Measurements from ENCODE around the gene EPHA3.
A peak's percentile ranks its signal among the peaks of the same experiment; 100 is the strongest.
"Not testable (repeated sequence)": the region's sequence is repeated elsewhere in the genome, so short reads cannot be mapped to it uniquely, and the experiment has no call there.

The EPHA3 gene

DNA sequence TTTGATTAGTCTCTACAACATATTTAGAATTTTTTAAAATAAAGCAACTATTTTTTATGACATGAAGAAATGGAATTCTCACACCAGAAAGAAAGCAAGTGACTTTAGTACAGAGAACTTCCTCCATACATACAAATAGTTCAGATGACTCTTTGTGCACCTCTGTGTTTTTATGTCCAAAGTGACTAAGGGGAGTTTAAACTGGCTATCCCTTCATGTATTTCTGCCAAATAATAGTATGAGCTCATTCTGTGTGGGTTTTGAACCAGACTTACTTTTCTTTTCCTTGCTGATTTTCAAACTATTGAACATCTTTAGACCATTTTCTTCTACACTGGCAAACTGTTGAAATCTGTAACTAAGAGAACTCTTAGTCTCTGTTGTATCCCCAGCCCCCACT lies 196.3 kb downstream of the EPHA3 start:
- DNase-seq = no peak
- no peak for TF ChIP-seq GATA1 (IDR thresholded peaks at IDR 0.05; ENCODE audit: low read depth, low read length)
- TF ChIP-seq POLR2A (IDR thresholded peaks at IDR 0.05; ENCODE audit: low read length) = no peak

DNA sequence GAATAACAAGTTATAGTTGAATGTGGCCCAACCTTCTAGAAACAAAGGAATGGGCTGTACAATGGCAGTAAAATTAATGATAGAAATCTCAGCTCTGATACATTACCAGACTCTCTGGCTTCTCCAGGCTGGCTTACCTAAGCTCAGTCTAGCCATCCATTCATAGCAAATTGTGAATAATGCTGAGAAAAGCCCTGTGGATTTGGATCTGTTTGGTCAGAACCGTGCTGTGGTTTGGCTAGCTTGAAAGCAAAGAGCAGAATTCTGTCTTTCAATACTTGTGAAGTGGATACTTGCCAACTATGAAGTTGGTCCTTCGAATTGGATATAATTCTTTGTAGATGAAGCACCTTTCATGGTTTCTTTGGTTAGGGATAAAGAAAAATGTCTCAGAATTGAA lies 199.1 kb downstream of the EPHA3 start:
- no peak for TF ChIP-seq GATA1 (IDR thresholded peaks at IDR 0.05; ENCODE audit: low read depth, low read length)
- TF ChIP-seq POLR2A (IDR thresholded peaks at IDR 0.05; ENCODE audit: low read length) = no peak
- no peak for DNase-seq

DNA sequence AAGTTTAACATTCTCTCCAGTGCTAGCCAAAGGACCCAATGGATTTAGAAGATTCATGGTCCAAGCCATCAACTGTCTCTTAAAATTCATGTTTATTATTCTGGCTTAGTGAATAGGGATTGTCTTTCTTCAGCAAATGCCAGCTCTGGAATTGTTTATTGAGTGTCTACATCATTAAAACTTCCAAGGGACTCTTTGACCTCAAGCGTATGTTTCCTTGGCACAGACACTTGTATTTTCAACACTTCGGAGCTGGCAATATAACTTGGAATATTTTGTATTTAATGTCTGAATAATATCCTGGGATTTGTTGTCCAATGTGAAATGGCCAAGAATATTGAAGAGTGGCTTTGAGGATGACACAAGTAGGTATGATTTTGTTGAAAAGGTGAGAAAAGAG lies 204.2 kb downstream of the EPHA3 start:
- no peak for DNase-seq
- no peak for TF ChIP-seq POLR2A (IDR thresholded peaks at IDR 0.05; ENCODE audit: low read length)
- no peak for TF ChIP-seq GATA1 (IDR thresholded peaks at IDR 0.05; ENCODE audit: low read depth, low read length)

DNA sequence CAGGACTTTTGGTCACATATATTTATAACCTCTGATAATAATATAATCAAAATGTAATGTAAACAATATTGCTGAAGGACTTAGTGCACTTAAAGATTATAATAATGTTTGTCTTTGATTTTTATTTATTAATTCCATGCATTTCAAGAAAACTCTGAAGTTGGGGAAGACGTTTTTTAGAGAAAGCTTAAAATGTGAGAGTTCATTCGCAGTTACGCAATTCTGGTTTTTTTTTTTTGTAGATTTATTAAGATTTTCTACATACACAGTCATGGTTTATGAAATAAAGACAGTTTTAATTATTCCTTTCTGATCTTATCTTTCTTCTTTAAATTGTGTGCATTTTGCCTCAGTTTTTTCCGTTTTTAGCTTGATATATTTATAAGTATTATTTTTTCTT lies 204.7 kb downstream of the EPHA3 start:
- no peak for DNase-seq
- no peak for TF ChIP-seq POLR2A (IDR thresholded peaks at IDR 0.05; ENCODE audit: low read length)
- no peak for TF ChIP-seq GATA1 (IDR thresholded peaks at IDR 0.05; ENCODE audit: low read depth, low read length)

DNA sequence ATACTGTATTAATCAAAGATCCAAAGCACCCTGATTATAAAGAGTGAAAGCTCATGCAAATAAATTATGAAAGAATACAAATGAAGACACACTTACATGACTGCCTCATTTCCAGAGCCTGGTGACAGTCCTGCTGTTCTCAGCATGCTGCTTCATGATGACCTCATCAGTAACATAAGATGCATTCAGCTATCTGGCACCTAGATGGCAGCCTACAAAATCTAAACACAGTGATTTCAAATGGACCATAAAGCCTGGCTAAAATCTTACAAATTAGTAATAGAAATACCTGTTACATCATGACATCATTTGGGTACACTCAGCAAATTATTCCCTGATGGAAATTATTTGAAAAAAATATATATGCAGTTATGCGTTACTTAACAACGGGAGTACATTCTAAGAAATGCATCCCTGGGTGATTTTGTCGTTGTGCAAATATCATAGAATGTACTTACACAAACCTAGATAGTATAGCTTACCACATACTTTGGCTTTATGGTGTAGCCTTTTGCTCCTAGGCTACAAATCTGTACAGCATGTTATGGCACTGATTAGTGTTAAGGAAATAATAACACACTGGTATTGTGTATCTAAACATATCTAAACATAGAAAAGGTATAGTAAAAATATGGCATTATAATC lies 207.2 kb downstream of the EPHA3 start:
- DNase-seq = peak in 1 of 2 experiments; percentile 1
- no peak for TF ChIP-seq GATA1 (IDR thresholded peaks at IDR 0.05; ENCODE audit: low read depth, low read length)
- TF ChIP-seq POLR2A (IDR thresholded peaks at IDR 0.05; ENCODE audit: low read length) = no peak

DNA sequence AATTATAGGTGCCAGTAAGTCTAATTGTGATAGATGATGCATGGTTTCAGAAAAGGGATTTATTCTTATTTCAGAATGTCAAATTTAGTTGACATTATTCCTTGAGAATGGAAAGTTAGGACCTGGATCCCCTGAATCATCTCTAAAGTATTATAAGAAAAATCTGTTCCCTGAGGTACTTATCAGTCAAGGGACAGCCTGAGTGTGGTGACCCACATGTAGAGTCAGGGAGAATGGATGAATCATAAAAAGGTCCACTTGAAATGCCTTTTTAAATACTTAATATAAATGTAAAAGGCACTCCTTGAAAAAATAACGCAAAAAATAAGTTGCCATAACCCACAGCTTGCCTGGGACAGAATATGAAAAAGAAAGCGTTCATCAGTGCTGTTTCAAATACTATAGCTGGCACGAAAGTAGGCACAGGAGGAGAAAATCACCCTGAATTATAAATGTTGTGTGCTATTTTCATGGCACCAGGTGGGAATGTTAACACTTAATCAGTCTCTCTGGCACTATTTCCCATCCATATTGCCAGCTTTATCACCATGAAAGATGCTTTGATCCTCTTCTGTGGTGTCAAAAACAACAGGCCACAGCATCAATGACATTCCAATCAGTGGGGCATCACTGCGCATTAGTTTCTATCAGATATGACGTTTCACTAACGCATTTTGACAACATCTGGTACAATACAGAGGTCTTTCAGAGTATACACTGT lies 208.5 kb downstream of the EPHA3 start:
- DNase-seq = no peak
- TF ChIP-seq GATA1 (IDR thresholded peaks at IDR 0.05; ENCODE audit: low read depth, low read length) (no peak), POLR2A (IDR thresholded peaks at IDR 0.05; ENCODE audit: low read length) (no peak)

DNA sequence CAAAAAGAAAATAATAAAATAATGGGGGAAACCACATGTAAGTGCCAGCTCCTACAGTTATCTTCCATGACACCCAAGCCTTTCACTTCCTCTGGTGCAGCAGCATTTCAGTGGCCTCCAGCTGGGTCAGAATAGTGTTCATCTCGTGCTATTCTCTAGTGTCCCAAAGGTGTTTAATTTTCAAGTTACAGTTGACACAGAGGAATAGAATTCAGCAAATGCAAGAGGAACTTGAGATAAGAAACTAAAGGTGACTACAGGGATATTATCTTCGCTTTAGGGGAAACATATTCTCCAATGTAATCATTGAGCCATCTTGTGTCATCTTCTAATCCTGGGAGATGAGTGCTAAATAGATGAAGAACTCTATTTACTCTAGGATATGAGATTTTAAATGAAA lies 212.8 kb downstream of the EPHA3 start:
- DNase-seq = no peak
- no peak for TF ChIP-seq POLR2A (IDR thresholded peaks at IDR 0.05; ENCODE audit: low read length)
- no peak for TF ChIP-seq GATA1 (IDR thresholded peaks at IDR 0.05; ENCODE audit: low read depth, low read length)

DNA sequence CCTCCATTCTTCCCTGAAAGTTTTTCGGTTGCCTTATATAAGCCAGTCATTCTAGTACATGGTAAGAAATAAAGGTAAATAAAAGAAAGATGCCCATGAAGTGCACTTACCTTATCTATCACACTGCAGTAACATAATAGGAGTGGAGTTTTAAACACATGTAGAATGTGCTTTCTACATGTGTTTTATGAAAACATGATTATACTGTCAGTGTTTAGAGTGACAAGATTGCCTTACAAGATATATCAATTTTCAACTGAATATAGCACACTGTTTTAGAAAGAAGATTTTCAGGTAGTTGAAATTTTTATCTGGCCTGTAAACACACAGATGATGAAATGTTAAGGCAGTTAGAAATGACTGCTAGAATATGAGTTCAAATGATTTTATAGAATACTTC lies 219.6 kb downstream of the EPHA3 start:
- no peak for TF ChIP-seq GATA1 (IDR thresholded peaks at IDR 0.05; ENCODE audit: low read depth, low read length)
- TF ChIP-seq POLR2A (IDR thresholded peaks at IDR 0.05; ENCODE audit: low read length) = no peak
- no peak for DNase-seq

DNA sequence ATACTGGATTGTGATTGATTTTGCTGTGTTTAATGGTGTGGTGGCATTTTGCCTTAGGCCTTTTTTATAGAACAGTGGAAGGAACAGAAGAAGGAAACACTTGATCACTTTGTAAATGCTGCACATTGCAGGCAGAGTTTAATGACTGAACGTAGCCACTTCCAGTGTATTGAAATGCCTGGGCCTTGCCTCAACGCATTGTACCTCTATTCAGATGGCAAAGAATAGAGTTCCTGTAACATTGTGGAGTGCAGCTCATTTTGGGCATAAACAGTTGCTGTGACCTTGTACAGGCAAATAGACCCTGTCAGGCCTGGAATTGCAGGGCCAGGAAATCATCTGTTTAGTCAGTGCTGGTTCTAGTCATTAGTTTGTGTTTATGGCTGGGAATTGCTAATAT lies 225.0 kb downstream of the EPHA3 start:
- DNase-seq = no peak
- TF ChIP-seq GATA1 (IDR thresholded peaks at IDR 0.05; ENCODE audit: low read depth, low read length) = no peak
- no peak for TF ChIP-seq POLR2A (IDR thresholded peaks at IDR 0.05; ENCODE audit: low read length)

DNA sequence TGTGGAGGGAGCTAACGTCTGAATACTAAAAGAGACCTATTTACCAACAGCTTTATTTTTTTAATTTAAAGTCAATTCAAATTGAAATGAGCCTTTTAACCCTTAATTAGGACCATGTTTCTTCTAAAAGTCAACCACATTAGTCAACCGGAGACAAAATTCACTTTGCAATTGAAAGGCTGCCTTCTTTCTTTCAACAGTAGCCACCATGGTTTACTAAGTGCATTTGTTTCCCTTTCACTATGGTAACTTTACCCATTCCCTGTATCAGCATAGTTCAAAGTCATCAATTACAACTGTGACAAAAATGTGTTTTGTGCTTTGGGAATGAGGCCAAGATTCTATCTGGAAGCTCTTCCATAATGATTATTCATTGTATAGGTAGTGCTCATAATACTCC lies 225.4 kb downstream of the EPHA3 start:
- TF ChIP-seq GATA1 (IDR thresholded peaks at IDR 0.05; ENCODE audit: low read depth, low read length) (no peak), POLR2A (IDR thresholded peaks at IDR 0.05; ENCODE audit: low read length) (no peak)
- no peak for DNase-seq

DNA sequence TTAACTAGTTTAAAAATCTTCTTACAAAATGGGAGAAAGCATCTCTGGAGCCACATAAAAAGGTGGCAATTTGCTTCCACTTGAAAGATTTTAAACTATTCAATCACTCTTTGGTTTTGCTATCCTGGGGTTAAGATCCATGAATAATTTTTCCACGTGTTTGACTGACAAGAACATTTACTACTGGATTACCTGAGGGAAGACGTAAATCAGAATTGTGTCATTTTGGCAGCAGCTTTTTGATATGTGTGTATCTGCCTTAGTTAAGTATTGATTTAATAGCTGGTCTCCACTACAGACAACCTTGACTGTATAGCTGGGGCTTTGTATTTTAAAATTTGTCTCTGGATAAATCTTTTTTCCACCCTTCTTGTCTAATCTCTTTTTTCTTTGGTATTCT lies 228.3 kb downstream of the EPHA3 start:
- no peak for DNase-seq
- no peak for TF ChIP-seq GATA1 (IDR thresholded peaks at IDR 0.05; ENCODE audit: low read depth, low read length)
- TF ChIP-seq POLR2A (IDR thresholded peaks at IDR 0.05; ENCODE audit: low read length) = no peak

DNA sequence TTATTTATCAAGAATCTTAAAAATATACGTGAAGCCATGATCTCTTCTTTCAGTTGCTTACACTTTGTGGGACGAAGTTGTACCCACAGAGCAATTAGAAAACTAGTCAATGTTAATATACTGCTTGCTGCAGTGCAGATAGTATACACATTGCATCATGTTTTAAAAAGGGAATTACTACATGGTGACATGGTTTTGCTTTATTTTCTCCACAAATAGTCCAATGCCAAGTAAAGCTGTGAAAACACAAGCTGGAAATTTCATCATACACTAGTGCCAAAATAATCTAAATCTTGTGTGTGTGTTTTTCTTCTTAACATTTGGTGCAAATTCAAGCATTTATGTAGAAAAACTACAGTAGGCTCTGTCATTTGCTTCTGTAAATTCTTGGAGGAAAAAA lies 233.0 kb downstream of the EPHA3 start:
- TF ChIP-seq POLR2A (IDR thresholded peaks at IDR 0.05; ENCODE audit: low read length) = no peak
- TF ChIP-seq GATA1 (IDR thresholded peaks at IDR 0.05; ENCODE audit: low read depth, low read length) = no peak
- no peak for DNase-seq

DNA sequence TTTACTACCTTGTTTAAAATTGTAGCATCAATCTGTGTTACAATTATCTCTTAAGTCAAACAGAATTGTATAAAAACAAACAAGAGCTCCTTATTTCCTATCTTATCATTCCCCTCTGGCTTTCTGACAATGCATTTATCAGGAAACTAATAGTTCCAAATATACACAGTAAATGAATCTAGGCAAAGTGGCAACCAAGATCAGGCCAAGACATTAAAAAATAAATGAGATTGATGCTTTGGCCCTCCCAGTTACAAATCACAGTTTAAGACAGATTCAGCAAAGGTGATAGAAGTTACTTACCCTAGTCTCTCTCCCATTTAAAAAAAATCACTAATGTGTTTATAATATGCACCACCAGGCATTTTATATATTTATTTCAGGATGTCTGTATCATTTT lies 236.7 kb downstream of the EPHA3 start:
- no peak for TF ChIP-seq POLR2A (IDR thresholded peaks at IDR 0.05; ENCODE audit: low read length)
- DNase-seq = no peak

DNA sequence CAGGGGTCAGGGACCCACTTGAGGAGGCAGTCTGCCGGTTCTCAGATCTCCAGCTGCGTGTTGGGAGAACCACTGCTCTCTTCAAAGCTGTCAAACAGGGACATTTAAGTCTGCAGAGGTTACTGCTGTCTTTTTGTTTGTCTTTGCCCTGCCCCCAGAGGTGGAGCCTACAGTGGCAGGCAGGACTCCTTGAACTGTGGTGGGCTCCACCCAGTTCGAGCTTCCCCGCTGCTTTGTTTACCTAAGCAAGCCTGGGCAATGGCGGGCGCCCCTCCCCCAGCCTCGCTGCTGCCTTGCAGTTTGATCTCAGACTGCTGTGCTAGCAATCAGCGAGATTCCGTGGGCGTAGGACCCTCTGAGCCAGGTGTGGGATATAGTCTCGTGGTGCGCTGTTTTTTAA lies 243.5 kb downstream of the EPHA3 start:
- DNase-seq = not testable (repeated sequence)

DNA sequence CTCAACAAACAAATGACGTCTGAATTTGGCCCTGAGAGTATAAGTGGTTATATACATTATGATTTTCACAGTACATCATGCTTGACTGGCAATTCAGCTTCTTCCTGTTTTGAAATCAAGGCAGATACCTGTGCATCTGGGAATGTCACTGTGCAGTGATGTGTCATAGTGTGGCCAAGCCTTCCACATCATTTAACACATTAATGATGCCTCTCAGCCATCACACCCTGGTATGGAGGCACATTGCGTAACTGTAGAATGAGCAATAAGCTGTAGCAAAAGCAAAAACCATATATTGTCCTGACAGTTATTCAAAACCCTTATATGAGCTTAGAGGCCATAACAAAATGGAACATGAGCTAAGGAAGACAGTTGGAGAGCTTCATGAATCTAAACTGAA lies 246.0 kb downstream of the EPHA3 start:
- DNase-seq = no peak
- TF ChIP-seq POLR2A (IDR thresholded peaks at IDR 0.05; ENCODE audit: low read length) (no peak), GATA1 (IDR thresholded peaks at IDR 0.05; ENCODE audit: low read depth, low read length) (no peak)

All from erythroblast (primary cell).